Subcutaneous abdominal adipose tissue (tissue), 5 donors: ENCODE measurements around the gene NAGPA.

Experiments used
- H3K27ac ChIP-seq: one replicate; pipeline ENCODE4 v1.7.0; 2013; ENCODE audit warnings: low read depth, mild to moderate bottlenecking, inconsistent platforms, low read length, moderate library complexity
- H3K27me3 ChIP-seq, 5 donors: one replicate each; pipeline ENCODE4 v1.7.0; 2013; ENCODE audit warnings: low read length in 5 of 5, inconsistent platforms in 1 of 5; ENCODE audit not compliant: control insufficient read depth in 5 of 5, insufficient read depth in 4 of 5
- H3K36me3 ChIP-seq, 5 donors: one replicate each; pipeline ENCODE4 v1.7.0; 2013; ENCODE audit warnings: low read length in 5 of 5; ENCODE audit not compliant: control insufficient read depth in 5 of 5, insufficient read depth in 5 of 5
- H3K4me1 ChIP-seq, 5 donors: one replicate each; pipeline ENCODE4 v1.7.0; 2013; ENCODE audit warnings: low read length in 5 of 5, mild to moderate bottlenecking in 3 of 5, moderate library complexity in 1 of 5; ENCODE audit not compliant: control insufficient read depth in 5 of 5, insufficient read depth in 5 of 5
- H3K4me3 ChIP-seq, 5 donors: one replicate each; pipeline ENCODE4 v1.7.0; 2013; ENCODE audit warnings: low read length in 5 of 5, low read depth in 1 of 5
- H3K9ac ChIP-seq, 5 donors: one replicate each; pipeline ENCODE4 v1.7.0; 2013; ENCODE audit warnings: low read length in 5 of 5, mild to moderate bottlenecking in 4 of 5, moderate library complexity in 3 of 5
- H3K9me3 ChIP-seq, 5 donors: one replicate each; pipeline ENCODE4 v1.7.0; 2013; ENCODE audit warnings: low read length in 5 of 5; ENCODE audit not compliant: control insufficient read depth in 5 of 5
- donor health status: healthy.
- donor health status: healthy.
- donor health status: healthy.
- donor health status: healthy.
- donor health status: healthy.

The NAGPA gene

GRCh38 chr16:5062790-5063765 lies 29.3 kb upstream of the NAGPA start:
- H3K4me3 ChIP-seq = no peak overlapping the region
- no peaks in the 10 kb centered on the region for H3K9me3 ChIP-seq
- peaks cover 0 to 20% (median 14%) of the 10 kb centered on the region in 5 donors for H3K4me1 ChIP-seq
- H3K27me3 ChIP-seq = no peaks in the 10 kb centered on the region
- H3K36me3 ChIP-seq = peaks cover 0 to 2% (median 0%) of the 10 kb centered on the region in 5 donors
- no peak overlapping the region for H3K9ac ChIP-seq
- no peak overlapping the region for H3K27ac ChIP-seq

GRCh38 chr16:5062051-5062450 lies 28.3 kb upstream of the NAGPA start:
- no peak overlapping the region for H3K9ac ChIP-seq
- no peak overlapping the region for H3K4me3 ChIP-seq
- H3K9me3 ChIP-seq = no peaks in the 10 kb centered on the region
- H3K4me1 ChIP-seq = peaks cover 0 to 20% (median 14%) of the 10 kb centered on the region in 5 donors
- no peak overlapping the region for H3K27ac ChIP-seq
- H3K36me3 ChIP-seq = peaks cover 0 to 2% (median 0%) of the 10 kb centered on the region in 5 donors
- no peaks in the 10 kb centered on the region for H3K27me3 ChIP-seq

GRCh38 chr16:5060073-5060641 lies 26.4 kb upstream of the NAGPA start:
- Histone ChIP-seq H3K9me3 (no peaks in the 10 kb centered on the region), H3K9ac (no peak overlapping the region), H3K4me3 (no peak overlapping the region), H3K27me3 (no peaks in the 10 kb centered on the region), H3K27ac (no peak overlapping the region), H3K4me1 (peaks cover 0 to 11% (median 4%) of the 10 kb centered on the region in 5 donors), H3K36me3 (peaks cover 0 to 3% (median 0%) of the 10 kb centered on the region in 5 donors)

GRCh38 chr16:5059386-5060072 lies 25.8 kb upstream of the NAGPA start:
- peaks cover 0 to 10% (median 0%) of the 10 kb centered on the region in 5 donors for H3K36me3 ChIP-seq
- H3K4me1 ChIP-seq = peaks cover 0 to 5% (median 0%) of the 10 kb centered on the region in 5 donors
- H3K27ac ChIP-seq = no peak overlapping the region
- no peaks in the 10 kb centered on the region for H3K27me3 ChIP-seq
- H3K9ac ChIP-seq = no peak overlapping the region
- H3K9me3 ChIP-seq = no peaks in the 10 kb centered on the region
- no peak overlapping the region for H3K4me3 ChIP-seq

- Histone ChIP-seq H3K36me3 (peaks cover 0 to 14% (median 0%) of the 10 kb centered on the region in 5 donors), H3K27me3 (no peaks in the 10 kb centered on the region), H3K4me1 (peaks cover 0 to 5% (median 0%) of the 10 kb centered on the region in 5 donors), H3K9ac (no peak overlapping the region), H3K27ac (no peak overlapping the region), H3K9me3 (no peaks in the 10 kb centered on the region), H3K4me3 (no peak overlapping the region)
These were observed 24.7 kb upstream of the NAGPA start for GRCh38 chr16:5058476-5058875.

- no peaks in the 10 kb centered on the region for H3K9me3 ChIP-seq
- no peak overlapping the region for H3K27ac ChIP-seq
- no peak overlapping the region for H3K4me3 ChIP-seq
- no peak overlapping the region for H3K9ac ChIP-seq
- peaks cover 0 to 14% (median 0%) of the 10 kb centered on the region in 5 donors for H3K36me3 ChIP-seq
- H3K4me1 ChIP-seq = peaks cover 0 to 5% (median 0%) of the 10 kb centered on the region in 5 donors
- H3K27me3 ChIP-seq = no peaks in the 10 kb centered on the region
These were observed 22.6 kb upstream of the NAGPA start for GRCh38 chr16:5056352-5056751.

GRCh38 chr16:5054876-5055865 lies 21.4 kb upstream of the NAGPA start:
- Histone ChIP-seq H3K9ac (no peak overlapping the region), H3K36me3 (peaks cover 0 to 14% (median 0%) of the 10 kb centered on the region in 5 donors), H3K27ac (no peak overlapping the region), H3K4me3 (no peak overlapping the region), H3K9me3 (no peaks in the 10 kb centered on the region), H3K4me1 (peaks cover 0 to 5% (median 0%) of the 10 kb centered on the region in 5 donors), H3K27me3 (no peaks in the 10 kb centered on the region)

- Histone ChIP-seq H3K27me3 (no peaks in the 10 kb centered on the region), H3K9me3 (no peaks in the 10 kb centered on the region), H3K4me3 (no peak overlapping the region), H3K9ac (no peak overlapping the region), H3K36me3 (peaks cover 0 to 6% (median 4%) of the 10 kb centered on the region in 5 donors), H3K27ac (no peak overlapping the region), H3K4me1 (no peaks in the 10 kb centered on the region)
These were observed 13.2 kb upstream of the NAGPA start for GRCh38 chr16:5046914-5047313.

GRCh38 chr16:5045499-5046115 lies 11.9 kb upstream of the NAGPA start:
- no peak overlapping the region for H3K9ac ChIP-seq
- H3K9me3 ChIP-seq = no peaks in the 10 kb centered on the region
- H3K4me3 ChIP-seq = no peak overlapping the region
- H3K36me3 ChIP-seq = peaks cover 0 to 6% (median 4%) of the 10 kb centered on the region in 5 donors
- H3K27me3 ChIP-seq = no peaks in the 10 kb centered on the region
- peaks cover 0 to 6% (median 0%) of the 10 kb centered on the region in 5 donors for H3K4me1 ChIP-seq
- H3K27ac ChIP-seq = no peak overlapping the region
